Central memory CD8-positive, alpha-beta T cell (primary cell): ENCODE results near the gene PNMA3.
A peak's percentile ranks its signal among the peaks of the same experiment; 100 is the strongest.
"Not testable (repeated sequence)": the region's sequence is repeated elsewhere in the genome, so short reads cannot be mapped to it uniquely, and the experiment has no call there.

Experiments
- ATAC-seq: fragments of 150-1000 bp; cut with Tn5 transposase; replicated peaks from 2 replicates; pipeline ENCODE4 v1.10.0; 2022; ENCODE audit warnings: mild to moderate bottlenecking, moderate FRiP score, moderate number of reproducible peaks; ENCODE audit not compliant: poor library complexity, severe bottlenecking; ENCODE audit errors: extremely low read depth
- DNase-seq, 2 donors: peaks; one replicate each; pipeline ENCODE4 v3.0.0; 2021; ENCODE audit warnings: low spot score in 2 of 2
- H3K27ac Mint-ChIP-seq: one replicate; pipeline ENCODE4 v1.8.0; 2022; ENCODE audit warnings: low read depth, mild to moderate bottlenecking, moderate library complexity, mixed read lengths
- H3K27me3 Mint-ChIP-seq: one replicate; pipeline ENCODE4 v1.8.0; 2022; ENCODE audit warnings: mixed read lengths
- H3K36me3 Mint-ChIP-seq: one replicate; pipeline ENCODE4 v1.8.0; 2022; ENCODE audit warnings: mild to moderate bottlenecking, moderate library complexity, mixed read lengths; ENCODE audit not compliant: insufficient read depth
- H3K4me1 Mint-ChIP-seq: one replicate; pipeline ENCODE4 v1.8.0; 2022; ENCODE audit warnings: mixed read lengths
- H3K4me3 Mint-ChIP-seq: one replicate; pipeline ENCODE4 v1.8.0; 2022; ENCODE audit warnings: mild to moderate bottlenecking, moderate library complexity, mixed read lengths
- H3K9me3 Mint-ChIP-seq: one replicate; pipeline ENCODE4 v1.8.0; 2022; ENCODE audit warnings: mixed read lengths

PNMA3 gene

GRCh38 chrX:153077437-153078135 is 21.3 kb downstream of the PNMA3 start:
- DNase-seq, H3K36me3 Mint-ChIP-seq, H3K4me3 Mint-ChIP-seq, H3K9me3 Mint-ChIP-seq, H3K4me1 Mint-ChIP-seq, H3K27ac Mint-ChIP-seq, H3K27me3 Mint-ChIP-seq: not testable (repeated sequence)
- peak; percentile 65 for ATAC-seq

- not testable (repeated sequence) for H3K9me3 Mint-ChIP-seq, DNase-seq, H3K4me1 Mint-ChIP-seq, H3K27ac Mint-ChIP-seq, H3K4me3 Mint-ChIP-seq, H3K36me3 Mint-ChIP-seq, ATAC-seq, H3K27me3 Mint-ChIP-seq
These were observed 27.1 kb downstream of the PNMA3 start for GRCh38 chrX:153083238-153083923.

GRCh38 chrX:153102418-153102817 is 46.1 kb downstream of the PNMA3 start:
- Mint-ChIP-seq H3K36me3 (peaks cover 2% of the 10 kb centered on the region), H3K27ac (no peak overlapping the region), H3K4me3 (no peak overlapping the region), H3K9me3 (no peaks in the 10 kb centered on the region), H3K4me1 (peaks cover 7% of the 10 kb centered on the region), H3K27me3 (peaks cover 6% of the 10 kb centered on the region)
- ATAC-seq (no peak), DNase-seq (no peak)

- not testable (repeated sequence) for H3K4me1 Mint-ChIP-seq, ATAC-seq, H3K9me3 Mint-ChIP-seq, H3K36me3 Mint-ChIP-seq, H3K27ac Mint-ChIP-seq, DNase-seq, H3K27me3 Mint-ChIP-seq, H3K4me3 Mint-ChIP-seq
These were observed 48.7 kb downstream of the PNMA3 start for GRCh38 chrX:153104959-153105358.

DNA sequence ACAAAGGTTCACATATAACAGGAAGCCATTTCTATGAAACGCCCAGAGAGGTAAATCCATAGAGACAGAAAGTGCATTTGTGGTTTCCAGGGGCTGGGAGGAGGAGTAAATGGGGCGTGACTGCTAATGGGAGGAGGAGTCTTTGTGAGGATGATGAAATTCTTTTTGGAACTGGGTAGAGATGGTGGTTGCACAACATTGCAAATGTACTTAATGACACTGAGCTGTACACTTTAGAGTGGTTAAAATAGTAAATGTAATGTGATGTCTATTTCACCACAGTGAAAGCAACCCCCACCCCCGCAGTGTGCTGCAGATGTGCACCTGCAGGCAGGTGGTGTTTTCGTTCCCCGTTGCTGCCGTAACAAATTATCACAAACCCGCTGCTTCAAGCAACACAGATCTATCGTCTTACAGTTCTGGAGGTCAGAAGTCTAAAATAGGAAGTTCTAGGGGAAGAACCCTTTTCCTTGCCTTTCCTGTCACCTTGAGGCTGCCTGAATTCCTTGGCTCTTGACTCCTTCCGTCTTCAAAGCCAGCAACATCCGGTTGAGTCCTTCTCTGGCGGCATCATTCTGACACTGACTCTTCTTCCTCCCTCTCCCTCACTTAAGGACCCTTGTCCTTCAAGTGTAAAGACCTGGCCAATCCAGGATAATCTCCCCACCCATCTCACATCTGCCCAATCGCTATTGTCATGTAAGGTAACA is 50.0 kb downstream of the PNMA3 start:
- not testable (repeated sequence) for ATAC-seq, H3K27me3 Mint-ChIP-seq, DNase-seq, H3K36me3 Mint-ChIP-seq, H3K4me3 Mint-ChIP-seq, H3K27ac Mint-ChIP-seq, H3K9me3 Mint-ChIP-seq, H3K4me1 Mint-ChIP-seq
